CD4-positive, alpha-beta T cell treated with Interleukin-17A for 4 hours (primary cell): Measurements from ENCODE around the gene NPNT.

Experiments
- DNase-seq: peaks from one replicate; pipeline ENCODE4 v3.0.0-alpha.2; 2020; ENCODE audit warnings: mixed read lengths

Gene NPNT

DNA sequence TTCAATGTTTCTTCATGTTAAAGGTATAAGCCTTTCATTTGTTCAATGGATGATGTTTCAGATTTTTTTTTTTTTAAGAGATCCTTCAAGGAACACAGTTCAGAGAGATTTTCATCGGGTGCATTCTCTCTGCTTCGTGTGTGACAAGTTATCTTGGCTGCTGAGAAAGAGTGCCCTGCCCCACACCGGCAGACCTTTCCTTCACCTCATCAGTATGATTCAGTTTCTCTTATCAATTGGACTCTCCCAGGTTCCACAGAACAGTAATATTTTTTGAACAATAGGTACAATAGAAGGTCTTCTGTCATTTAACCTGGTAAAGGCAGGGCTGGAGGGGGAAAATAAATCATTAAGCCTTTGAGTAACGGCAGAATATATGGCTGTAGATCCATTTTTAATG is 75.8 kb downstream of the NPNT start:
- DNase-seq = no peak

DNA sequence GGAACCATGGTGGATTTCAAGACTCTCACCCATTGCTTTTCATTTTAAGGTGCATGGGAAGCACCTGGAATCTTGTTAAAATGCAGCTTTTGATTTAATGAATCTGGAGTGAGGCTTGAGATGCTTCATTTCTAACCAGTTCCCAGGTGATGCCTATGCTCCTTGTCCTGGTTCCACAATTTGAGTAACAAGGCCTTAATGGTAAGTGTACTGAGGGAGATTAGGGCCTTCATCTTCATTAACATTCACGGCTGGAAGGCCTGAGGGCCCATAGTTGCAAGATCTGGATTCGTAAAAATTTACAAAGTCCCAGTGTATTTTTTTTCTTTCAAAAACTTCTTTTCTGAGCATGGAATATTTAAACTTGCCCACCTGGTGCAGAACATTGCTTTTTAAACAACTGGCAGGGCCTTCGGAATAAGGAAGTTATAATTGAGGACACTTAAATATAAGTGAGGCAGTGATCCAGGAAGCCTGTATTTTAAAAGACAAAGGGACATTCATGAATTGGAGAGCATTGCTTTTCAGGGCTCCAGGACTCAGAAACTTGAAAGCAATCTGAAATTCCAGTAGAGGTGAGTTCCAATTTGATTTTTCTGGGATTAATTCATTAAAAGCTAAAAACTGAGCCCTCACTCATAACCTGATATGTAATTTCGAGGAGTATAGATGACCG is 77.8 kb downstream of the NPNT start:
- no peak for DNase-seq

DNA sequence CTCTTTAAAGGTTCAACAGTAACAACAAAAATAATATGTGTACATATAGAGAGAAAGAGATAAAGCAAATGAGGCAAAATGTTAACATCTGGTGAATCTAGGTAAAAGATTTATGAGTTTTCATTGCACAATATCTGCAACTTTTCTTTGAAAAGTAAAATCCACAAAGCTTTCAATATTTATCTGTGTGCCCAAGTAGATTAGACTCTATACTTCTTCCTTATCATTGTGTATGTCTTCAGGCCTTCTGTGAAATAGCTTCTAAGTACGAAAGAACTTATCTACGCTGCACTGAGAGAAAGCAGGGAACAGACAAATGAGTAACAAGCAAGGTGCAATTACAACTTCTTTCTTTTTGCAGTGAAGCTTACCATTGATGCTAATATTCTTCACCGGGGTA is 81.6 kb downstream of the NPNT start:
- no peak for DNase-seq

DNA sequence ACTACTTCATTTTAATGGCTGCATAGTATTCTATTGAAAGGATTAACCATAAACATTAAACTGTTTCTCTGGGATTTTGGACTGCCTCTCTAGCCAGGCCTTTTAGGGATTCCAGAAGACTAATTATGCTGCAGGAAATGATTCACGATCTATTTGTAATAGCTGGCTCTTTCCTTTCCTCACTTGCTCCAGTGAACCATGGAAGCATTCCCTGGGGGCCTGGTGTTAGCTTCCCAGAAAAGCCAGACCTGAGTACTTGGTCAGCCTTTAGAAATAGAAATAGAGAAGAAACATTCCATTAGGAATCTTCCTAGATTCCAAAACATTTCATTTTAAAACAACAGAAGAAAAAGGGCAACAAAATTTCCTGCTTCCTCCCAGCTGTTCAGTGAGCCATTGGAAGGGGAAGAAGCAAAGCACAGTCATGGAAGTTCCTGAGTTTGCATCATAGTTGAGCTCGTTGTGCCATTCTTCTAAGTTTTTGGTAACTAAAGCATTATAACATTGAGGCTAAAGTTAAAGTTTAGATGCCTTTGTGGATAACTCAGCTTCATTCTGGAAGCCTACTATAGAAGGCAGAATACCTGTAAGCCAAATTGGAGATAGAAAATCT is 83.5 kb downstream of the NPNT start:
- DNase-seq = no peak

DNA sequence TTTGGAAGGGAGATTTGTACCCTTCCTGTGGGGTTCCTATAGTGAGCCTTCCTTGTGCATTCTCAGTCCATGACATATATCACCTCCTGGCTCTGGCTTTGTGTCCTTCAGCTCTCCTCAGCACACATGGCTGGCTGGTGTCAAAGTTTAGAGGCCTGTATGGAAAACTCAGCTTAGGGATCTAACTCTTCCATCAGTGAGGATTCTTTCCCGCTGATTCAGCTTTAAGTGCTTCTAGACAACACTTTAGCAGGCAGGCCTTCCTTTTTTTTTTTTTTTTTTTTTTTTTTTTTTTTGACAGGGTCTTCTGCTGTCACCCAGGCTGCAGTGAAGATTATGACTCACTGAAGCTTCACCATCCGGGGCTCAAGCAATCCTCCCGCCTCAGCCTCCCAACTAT is 84.2 kb downstream of the NPNT start:
- DNase-seq = no peak

DNA sequence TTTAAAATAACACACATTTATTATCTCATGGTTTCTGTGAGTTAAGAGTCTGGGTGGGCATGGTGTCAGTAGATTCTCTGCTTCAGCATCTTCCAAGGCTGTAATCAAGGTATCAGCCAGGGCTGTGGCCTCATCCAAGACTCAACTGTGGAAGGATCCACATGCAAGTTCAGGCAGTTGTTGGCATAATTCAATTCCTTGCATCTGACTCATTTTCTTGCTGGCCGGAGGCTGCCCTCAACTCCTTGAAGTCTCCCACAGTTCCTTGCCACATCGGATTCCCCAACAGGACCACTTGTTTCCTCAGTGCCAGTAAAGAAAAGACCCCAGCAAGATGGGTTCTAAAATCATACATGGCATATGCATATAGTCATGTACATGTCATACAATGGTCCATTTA is 93.4 kb downstream of the NPNT start:
- no peak for DNase-seq

DNA sequence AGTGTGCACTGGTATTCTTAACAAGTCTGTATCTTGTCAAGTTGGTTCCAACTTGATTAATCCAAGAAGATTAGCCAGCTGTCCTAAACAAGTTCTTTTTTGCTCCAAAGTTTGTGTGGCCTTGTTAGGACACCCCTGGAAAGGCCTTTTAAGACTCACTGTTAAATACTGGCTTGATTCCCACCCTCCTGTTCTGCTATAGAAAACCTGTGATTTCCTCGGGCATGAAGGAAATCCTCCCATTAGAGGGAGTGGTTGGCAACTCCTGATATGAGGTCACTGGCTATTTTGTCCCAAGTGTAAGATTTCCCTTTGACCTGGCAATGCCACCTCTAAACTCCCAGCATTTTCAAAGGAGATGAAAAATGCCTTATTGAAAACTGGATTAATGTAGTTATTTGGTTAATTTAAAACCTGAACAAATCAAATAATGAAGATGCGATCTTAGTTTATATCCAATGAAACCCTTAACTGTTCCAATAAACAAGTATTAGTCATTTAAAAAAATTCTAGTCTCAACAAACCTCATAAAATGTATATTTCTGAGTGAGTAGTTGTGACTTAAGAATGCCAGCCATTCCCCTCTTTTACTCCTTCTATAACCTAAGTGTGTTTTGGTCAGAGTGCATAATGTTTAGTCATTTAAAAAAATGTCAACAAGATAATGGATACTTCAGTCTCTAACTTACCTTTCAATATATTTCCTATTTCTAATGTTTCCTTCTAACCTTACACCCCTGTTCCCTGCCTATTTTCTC is 94.4 kb downstream of the NPNT start:
- no peak for DNase-seq

DNA sequence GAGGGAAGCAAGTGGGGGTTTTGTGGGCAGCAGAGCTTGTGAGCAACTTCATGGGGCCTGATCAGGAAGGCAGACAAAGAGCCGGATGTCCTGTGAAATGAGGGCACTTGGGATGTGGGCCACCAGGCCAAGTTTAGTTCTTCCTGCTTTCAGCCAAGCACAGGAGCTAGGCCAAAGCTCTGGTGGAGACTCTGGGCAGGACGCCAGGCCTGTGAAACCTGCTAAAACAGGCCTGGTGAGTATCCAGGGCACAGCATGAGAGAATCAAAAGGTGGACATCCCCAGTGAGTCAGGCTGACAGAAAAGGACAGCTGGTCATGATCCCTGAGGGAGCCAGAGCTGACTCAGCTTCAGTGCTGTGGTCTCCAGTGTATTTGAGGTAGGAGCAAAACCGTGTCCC is 95.7 kb downstream of the NPNT start:
- DNase-seq = no peak

DNA sequence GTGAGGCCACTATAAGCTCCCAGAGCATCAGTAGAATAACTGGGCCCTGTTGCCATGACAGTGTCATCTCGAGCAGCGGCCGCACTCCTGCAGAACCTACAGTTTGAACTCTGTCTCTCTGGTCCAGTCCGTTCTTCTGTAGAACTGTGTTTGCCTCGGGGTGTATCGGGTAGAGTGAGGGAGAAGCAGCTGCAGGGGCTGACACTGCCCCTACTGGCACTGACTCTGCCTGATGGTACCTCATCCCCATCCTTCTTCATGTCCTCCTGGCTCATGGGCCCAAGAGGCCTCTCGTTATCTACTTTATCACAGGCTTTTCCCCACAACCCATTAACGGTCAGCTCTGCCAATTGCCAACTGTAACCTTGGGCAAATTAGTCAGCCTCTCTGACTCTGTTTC is 96.5 kb downstream of the NPNT start:
- no peak for DNase-seq

DNA sequence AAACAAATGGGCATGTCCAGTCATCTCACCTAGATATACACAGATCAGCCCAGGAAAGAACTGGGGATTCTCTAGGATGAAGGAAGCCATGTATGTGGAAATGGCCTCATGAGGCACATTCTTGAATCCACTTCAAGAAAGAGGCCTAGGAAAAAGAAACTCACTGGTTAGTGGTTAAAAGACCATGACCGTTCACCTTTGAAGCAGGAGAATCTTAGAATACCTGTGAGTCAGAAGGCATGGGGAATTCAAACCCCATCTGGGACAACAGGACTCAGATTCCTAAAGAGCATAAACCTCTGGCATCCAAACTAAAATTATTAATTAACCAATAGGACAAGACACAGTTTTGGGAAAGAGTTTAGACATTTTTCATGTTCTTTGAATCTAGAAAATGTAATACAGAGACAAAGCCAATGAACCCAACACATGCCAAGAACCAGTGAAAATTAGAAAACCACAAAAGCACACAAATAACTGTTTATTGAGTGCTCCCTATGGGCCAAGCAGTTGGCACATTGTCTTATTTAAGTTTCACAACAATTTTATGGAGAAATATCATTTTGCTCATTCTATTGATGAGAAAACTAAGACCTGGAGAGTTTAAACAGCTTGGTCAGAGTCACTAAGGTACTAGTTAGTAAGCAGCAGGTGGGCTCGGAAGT is 97.5 kb downstream of the NPNT start:
- no peak for DNase-seq

DNA sequence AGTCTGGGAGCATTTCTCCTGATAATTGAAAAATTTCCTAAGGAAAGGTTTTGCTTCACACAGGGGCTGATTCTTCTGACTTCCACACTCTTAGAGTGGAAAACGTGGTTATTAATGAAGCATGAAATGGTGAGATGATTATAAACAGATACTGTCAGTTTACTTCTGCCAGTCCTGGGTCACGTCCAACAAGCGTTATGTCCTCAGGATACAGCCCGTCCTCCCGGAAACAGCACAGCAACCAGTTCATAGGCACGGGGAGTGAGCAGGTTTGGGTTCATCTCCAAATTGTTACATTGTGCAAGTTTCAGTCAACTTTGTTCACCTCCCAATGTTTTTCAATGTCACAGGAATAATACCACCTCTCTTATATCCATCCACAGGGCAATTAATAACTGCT is 98.8 kb downstream of the NPNT start:
- no peak for DNase-seq

DNA sequence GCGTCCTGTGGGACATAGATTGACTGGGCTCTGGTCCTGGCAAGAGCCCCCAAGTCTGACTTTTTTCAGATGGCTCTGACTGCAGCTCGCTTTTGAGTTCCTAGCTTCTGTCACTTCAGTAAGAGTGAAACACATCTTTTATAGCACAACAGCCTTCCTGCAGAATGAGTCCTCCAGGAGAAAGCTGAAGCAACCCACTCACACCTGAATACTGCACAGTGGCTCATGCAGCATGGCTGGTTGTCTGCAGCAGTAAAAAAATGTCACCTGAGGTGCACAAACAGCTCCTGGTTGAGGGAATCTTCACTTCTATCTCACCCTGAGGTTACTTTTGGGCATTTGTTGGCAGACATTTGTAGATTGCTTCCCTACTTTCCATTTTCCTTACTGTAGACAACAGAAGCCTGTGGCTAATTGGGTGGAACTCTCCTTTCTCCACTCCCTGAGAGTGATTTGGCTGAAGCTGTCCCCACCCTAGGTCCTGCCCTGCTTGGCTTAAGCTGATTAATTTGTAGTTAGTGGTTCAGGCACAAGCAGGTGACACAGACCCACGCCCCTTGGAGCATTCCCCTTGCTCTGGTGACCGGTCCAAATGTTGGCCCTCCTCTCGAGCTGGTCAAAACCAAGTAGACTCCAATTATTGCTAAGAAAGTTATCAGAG is 99.7 kb downstream of the NPNT start:
- DNase-seq = no peak

DNA sequence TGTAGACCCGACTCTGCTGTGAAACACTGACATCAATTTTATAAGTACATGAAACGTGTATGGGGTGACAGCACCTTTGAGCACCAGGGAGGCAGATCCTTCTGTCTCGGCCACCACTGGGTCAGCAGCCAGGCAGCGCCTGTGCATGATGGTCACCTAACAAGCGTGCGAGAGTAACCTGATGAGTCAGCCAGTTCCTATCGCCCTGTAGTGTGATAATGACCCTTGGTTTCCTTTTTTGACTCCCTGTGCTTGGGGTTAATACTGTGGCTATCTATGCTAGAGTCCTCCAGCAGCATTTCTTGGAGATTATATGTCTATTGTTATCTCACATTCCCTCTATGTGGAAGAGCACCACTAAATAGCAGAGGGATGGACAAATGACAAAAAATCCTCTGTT is 101.6 kb downstream of the NPNT start:
- DNase-seq = no peak

DNA sequence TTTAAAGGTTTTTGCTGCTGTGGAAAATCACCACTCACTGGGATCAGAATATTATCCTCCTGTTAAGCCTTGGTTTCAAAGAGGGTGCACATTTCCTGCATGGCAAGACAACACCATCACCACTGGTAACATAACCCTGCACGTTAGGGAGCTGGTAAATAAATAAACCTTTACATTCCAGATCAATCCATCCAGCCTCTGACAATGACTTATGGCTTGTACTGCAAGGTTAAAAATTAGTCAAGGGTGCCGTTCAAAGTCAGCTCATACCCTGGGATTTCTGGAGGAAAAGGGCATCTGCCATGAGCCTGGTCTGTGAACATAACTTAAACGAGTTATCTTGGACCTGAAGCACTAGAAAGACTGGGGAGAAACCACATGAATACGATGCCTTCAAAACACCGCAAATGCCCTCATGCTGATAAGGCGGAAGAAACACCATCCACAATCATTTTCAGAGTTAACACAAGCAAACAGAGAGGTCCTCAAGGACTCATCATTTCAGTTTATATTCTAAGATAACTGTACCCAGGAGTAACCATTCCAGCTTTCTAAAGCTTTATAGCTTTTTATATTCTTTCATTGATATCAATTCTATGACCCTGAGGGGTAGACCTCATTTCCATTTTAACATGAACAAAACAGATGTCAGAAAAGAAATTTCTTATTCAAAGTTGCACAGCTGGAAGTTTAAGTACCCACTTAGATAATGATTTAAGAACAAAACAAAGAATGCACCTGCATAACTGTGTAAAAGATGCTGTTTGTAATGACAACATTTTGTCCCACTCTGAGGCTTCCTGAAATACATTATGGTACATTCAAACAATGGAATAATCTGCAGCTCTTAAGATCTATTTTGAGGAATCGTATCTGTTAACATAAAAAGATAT is 103.1 kb downstream of the NPNT start:
- DNase-seq = no peak

DNA sequence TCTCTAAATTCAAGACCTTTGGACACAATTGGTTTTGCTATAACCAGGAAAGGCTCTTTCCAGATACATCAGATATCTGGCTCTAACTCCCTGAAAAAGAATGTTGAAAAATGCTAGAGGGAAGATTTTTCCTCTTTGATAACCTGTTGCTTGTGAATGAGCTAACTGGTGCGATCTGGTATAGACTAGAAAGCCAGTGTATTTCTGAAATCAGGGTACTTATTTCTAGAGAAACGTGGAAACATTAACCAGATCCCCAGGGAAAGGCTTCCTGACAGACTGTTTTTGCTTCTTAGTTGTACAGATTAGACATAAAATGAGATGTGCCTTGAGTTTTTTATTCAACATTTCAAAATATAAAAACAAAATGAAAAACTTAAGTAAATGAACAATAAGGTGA is 107.7 kb downstream of the NPNT start:
- no peak for DNase-seq

DNA sequence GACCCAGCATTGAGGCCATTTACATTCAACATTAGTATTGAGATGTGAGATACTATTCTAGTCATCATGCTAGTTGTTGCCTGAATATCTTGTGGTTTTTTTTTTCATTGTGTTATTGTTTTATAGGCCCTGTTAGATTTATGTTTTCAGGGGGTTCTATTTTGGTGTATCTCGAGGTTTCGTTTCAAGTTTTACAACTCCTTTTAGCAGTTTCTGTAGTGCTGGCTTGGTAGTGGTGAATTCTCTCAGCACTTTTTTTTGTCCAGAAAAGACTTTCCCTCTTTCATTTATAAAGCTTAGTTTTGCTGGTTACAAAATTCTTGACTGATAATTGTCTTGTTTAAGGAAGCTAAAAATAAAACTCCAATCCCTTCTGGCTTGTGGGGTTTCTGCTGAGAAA is 115.5 kb downstream of the NPNT start:
- DNase-seq = no peak

DNA sequence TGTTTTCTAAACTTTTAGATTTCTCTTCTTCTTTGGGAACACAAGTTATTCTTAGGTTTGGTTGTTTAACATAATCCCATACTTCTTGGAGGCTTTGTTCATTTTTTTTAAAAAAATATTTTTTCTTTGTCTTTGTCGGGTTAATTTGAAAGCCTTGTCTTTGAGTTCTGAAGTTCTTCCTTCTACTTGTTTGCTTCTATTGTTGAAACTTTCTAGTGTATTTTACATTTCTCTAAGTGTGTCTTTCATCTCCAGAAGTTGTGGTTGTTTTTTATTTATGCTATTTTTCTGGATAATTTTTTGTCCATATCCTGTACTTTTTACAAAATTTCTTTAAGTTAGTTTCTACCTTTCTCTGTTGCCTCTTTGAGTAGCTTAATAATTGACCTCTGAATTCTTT is 116.1 kb downstream of the NPNT start:
- no peak for DNase-seq

DNA sequence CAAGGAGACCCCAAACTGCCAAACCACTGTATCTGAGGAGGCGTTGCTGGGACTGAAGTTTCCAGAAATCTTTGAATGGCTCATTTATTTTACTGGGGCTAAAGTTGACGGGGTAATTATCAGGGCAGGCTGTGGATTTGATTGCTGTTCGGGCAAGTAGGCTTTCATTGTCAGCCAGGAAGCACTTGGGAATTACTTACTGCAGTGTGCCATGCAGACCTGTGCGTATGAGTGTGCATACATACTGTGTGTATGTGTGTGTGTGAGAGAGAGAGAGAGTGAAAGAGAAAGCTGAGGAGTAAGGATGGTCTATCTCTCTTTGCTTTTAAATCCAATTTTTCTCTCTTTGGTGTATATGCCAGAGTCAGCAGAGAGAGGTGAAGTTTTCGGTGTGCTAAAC is 122.7 kb downstream of the NPNT start:
- no peak for DNase-seq

DNA sequence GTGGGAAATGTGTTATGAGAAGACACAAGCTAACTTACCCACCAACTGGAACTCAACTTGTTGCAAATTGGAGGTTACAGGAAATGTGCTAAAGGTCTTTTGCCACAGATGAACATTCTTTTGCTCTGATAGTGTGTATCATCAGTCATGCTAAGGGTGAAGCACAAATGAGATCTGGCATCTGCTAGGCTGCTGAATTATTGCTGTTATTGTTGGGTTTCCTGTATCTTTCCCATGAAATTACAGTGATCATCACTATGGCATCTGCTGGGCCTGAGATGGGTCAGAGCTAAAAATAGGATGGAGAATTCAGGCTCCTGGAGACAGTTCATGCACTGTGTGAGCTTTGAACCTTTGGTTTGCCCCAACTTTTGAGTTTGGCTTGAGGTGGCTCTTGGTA is 124.5 kb downstream of the NPNT start:
- no peak for DNase-seq
